A549 (cell line): ENCODE measurements around the gene PRX.

Experiments
- BHLHE40 ChIP-seq: IDR thresholded peaks from 2 replicates; pipeline ENCODE4 v1.6.1; 2012; ENCODE audit warnings: low read depth, low read length, inconsistent platforms
- CHD2 ChIP-seq: fragments of 150-350 bp; IDR thresholded peaks from 2 replicates; pipeline ENCODE4 v1.6.1; 2014; ENCODE audit warnings: low read length; ENCODE audit not compliant: partially characterized antibody
- EP300 ChIP-seq, 2 experiments: fragments of >200 bp; sonication (Bioruptor Twin); formaldehyde crosslinking; IDR thresholded peaks; 2 replicates in 1 of 2; 3 replicates in 1 of 2; pipeline ENCODE4 v1.6.1; 2016 to 2017
- FOSL2 ChIP-seq, 2 experiments: fragments of 450-650 bp in 1 of 2; fragments of >200 bp in 1 of 2; sonication (Bioruptor Twin) in 1 of 2; formaldehyde crosslinking; IDR thresholded peaks; 2 replicates each; pipeline versions ENCODE4 v1.5.0 to v1.6.1; 2016 to 2020; ENCODE audit warnings: mild to moderate bottlenecking in 1 of 2, moderate library complexity in 1 of 2
- JUN ChIP-seq, 2 experiments: fragments of >200 bp; sonication (Bioruptor Twin); formaldehyde crosslinking; IDR thresholded peaks; 2 replicates in 1 of 2; 3 replicates in 1 of 2; pipeline ENCODE4 v1.6.1; 2016 to 2017
- KDM5A ChIP-seq: fragments of 200-600 bp; sonication (generic); IDR thresholded peaks from 2 replicates; pipeline ENCODE4 v1.6.1; 2016; ENCODE audit warnings: antibody characterized with exemption, mild to moderate bottlenecking
- MAZ ChIP-seq: fragments of 150-350 bp; IDR thresholded peaks from 2 replicates; pipeline ENCODE4 v1.6.1; 2014; ENCODE audit warnings: antibody characterized with exemption, low read depth, low read length, borderline replicate concordance
- POLR2A ChIP-seq: IDR thresholded peaks from 2 replicates; pipeline ENCODE4 v1.6.1; 2012; ENCODE audit warnings: mild to moderate bottlenecking, low read length
- RAD21 ChIP-seq, 2 experiments: fragments of >200 bp in 1 of 2; sonication (Bioruptor Twin) in 1 of 2; formaldehyde crosslinking in 1 of 2; IDR thresholded peaks in 1 of 2; conservative IDR thresholded peaks in 1 of 2; 2 replicates in 1 of 2; 3 replicates in 1 of 2; pipeline ENCODE4 v1.6.1; 2012 to 2018; ENCODE audit warnings: inconsistent platforms in 1 of 2
- RARB ChIP-seq: fragments of 250-450 bp; sonication (Bioruptor Pico); IDR thresholded peaks from 2 replicates; pipeline ENCODE4 v1.8.0; 2021; ENCODE audit warnings: mild to moderate bottlenecking, moderate library complexity
- RCOR1 ChIP-seq: fragments of 150-350 bp; IDR thresholded peaks from 2 replicates; pipeline ENCODE4 v1.6.1; 2014; ENCODE audit warnings: antibody characterized with exemption, low read length, low read depth
- RNF2 ChIP-seq: fragments of 200-600 bp; sonication (generic); IDR thresholded peaks from 2 replicates; pipeline ENCODE4 v1.6.1; 2016; ENCODE audit warnings: low read depth, mild to moderate bottlenecking, antibody characterized with exemption, moderate library complexity, borderline replicate concordance
- SMC3 ChIP-seq: fragments of >200 bp; sonication (Bioruptor Twin); formaldehyde crosslinking; IDR thresholded peaks from 3 replicates; pipeline ENCODE4 v1.6.1; 2018; ENCODE audit warnings: inconsistent platforms
- TF ChIP-seq, protein P1 (sequence below): fragments of >200 bp; sonication (Bioruptor Twin); formaldehyde crosslinking; IDR thresholded peaks from 3 replicates; pipeline ENCODE4 v1.5.1; 2016

DNA sequence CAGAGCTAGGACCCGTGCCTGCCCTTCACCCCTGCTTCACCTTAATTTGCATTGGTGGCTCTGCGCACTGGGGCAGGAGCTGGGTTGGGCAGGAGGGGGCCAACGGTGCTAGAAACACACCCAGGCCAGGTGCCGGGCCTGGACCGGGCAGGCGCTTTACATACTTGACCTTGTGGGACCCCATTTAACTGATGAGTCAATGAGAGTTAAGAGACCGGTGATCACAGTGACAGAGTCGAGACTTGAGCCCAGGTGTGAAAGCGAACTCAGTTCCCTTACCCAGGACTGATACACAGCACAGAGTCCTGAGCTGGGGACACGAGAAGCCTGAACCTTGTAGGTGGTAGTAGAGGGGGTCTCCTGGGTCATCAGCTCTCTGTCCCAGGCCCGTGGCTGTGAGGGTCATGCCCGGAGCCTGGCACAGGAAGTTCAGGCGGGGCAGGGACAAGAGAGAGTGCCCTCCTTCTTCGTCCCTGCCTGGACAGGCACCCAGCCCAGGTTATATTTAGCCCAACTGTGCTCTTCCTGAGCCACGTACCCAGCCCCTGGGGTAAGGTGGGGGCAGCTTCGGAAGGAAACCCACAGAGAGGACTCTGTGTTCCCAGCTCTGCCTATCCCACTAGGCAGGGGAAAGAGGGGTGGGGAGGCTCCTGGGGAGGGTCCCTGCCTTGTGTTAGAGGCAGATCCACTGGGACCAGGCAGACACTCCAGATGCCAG is 1.9 kb downstream of the PRX start:
- TF ChIP-seq POLR2A (no peak), SMC3 (no peak), KDM5A (no peak), JUN (IDR thresholded peaks at IDR 0.05) (no peak), RARB (CRISPR knock-in tag) (no peak), BHLHE40 (no peak), RAD21 (conservative IDR thresholded peaks at IDR 0.05 in 1 of 2, IDR thresholded peaks at IDR 0.05 in 1 of 2) (no peak), FOSL2 (IDR thresholded peaks at IDR 0.05) (no peak), FOSL2 (CRISPR knock-in tag; IDR thresholded peaks at IDR 0.05) (no peak), CHD2 (no peak), EP300 (IDR thresholded peaks at IDR 0.05) (no peak), RNF2 (no peak), RCOR1 (no peak), MAZ (no peak)
- TF ChIP-seq, protein P1, sequence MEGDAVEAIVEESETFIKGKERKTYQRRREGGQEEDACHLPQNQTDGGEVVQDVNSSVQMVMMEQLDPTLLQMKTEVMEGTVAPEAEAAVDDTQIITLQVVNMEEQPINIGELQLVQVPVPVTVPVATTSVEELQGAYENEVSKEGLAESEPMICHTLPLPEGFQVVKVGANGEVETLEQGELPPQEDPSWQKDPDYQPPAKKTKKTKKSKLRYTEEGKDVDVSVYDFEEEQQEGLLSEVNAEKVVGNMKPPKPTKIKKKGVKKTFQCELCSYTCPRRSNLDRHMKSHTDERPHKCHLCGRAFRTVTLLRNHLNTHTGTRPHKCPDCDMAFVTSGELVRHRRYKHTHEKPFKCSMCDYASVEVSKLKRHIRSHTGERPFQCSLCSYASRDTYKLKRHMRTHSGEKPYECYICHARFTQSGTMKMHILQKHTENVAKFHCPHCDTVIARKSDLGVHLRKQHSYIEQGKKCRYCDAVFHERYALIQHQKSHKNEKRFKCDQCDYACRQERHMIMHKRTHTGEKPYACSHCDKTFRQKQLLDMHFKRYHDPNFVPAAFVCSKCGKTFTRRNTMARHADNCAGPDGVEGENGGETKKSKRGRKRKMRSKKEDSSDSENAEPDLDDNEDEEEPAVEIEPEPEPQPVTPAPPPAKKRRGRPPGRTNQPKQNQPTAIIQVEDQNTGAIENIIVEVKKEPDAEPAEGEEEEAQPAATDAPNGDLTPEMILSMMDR, result no peak
